Measurements from ENCODE around the gene PRR20G. TPM values are rescaled to one million over a fixed set of nuclear protein-coding genes. Genes with fewer than 3 reads are reported as not detected.

The PRR20G gene
- total and polyA plus RNA-seq, 2 of the 4 experiments (the other 2 are of a cell fraction): not detected

GRCh38 chr3:127326341-127326740 lies 38.5 kb upstream of the PRR20G start:
- H3K23ac ChIP-seq (ENCODE audit: low read depth, low read length): no peak overlapping the region
- no peak overlapping the region for H3K27ac ChIP-seq (ENCODE audit: insufficient read depth, low read length)
- no peak overlapping the region for H3K18ac ChIP-seq (ENCODE audit: low read depth, low read length)
- H3K14ac ChIP-seq (replicated peaks; ENCODE audit: low read depth, low read length): no peak overlapping the region
- H4K20me1 ChIP-seq (ENCODE audit: insufficient read depth, low read length): no peaks in the 10 kb centered on the region
- BruUV-seq (replicated peaks): no TSS peak
- no peaks in the 10 kb centered on the region for H3K4me1 ChIP-seq (ENCODE audit: control insufficient read depth, insufficient read depth, low read length)
- no peak overlapping the region for H3K9ac ChIP-seq (ENCODE audit: low read depth, low read length)
- DNase-seq (no peak), ATAC-seq (ENCODE audit: low read depth) (no peak)
- H4K8ac ChIP-seq (ENCODE audit: low read depth in 2 of 2, low read length in 2 of 2): no peak overlapping the region
- no peak overlapping the region for H2BK5ac ChIP-seq (ENCODE audit: low read depth, low read length, poor library complexity, severe bottlenecking)
- no peaks in the 10 kb centered on the region for H3K79me1 ChIP-seq (ENCODE audit: low read depth in 1 of 2, low read length in 2 of 2)
- H3K4me3 ChIP-seq (ENCODE audit: insufficient read depth, low read depth, low read length): no peak overlapping the region
- intact Hi-C loops (cut with micrococcal nuclease) (no loop called here), in situ Hi-C loops (cut with MboI; ENCODE audit: low sequenced_read_pairs) (no loop called here), dilution Hi-C loops (cut with HindIII; ENCODE audit: low sequenced_read_pairs, unreplicated experiment) (no loop called here)
- no peaks in the 10 kb centered on the region for H3K9me1 ChIP-seq (ENCODE audit: insufficient read depth, low read length)
- TF ChIP-seq POLR2A (IDR thresholded peaks at IDR 0.05; ENCODE audit: low read depth, low read length): no peak
- no peak for TF ChIP-seq RCOR1 (IDR thresholded peaks at IDR 0.05; ENCODE audit: insufficient replicate concordance, low read length)
- no peak for TF ChIP-seq RFX5 (IDR thresholded peaks at IDR 0.05; ENCODE audit: low read depth, low read length)
- TF ChIP-seq MAFK (IDR thresholded peaks at IDR 0.05; ENCODE audit: low read depth, low read length): no peak
- no peak for TF ChIP-seq USF2 (IDR thresholded peaks at IDR 0.05; ENCODE audit: low read depth, low read length)
- TF ChIP-seq SMC3 (IDR thresholded peaks at IDR 0.05; ENCODE audit: low read depth, low read length): no peak
- TF ChIP-seq CTCF (conservative IDR thresholded peaks at IDR 0.05; ENCODE audit: low read depth, low read length): no peak
- TF ChIP-seq ELK1 (IDR thresholded peaks at IDR 0.05; ENCODE audit: borderline replicate concordance, low read depth, low read length): no peak
- TF ChIP-seq BHLHE40 (IDR thresholded peaks at IDR 0.05; ENCODE audit: low read depth, low read length): no peak
- TF ChIP-seq MAZ (IDR thresholded peaks at IDR 0.05; ENCODE audit: borderline replicate concordance, low read depth, low read length): no peak
- no peak for TF ChIP-seq FOS (IDR thresholded peaks at IDR 0.05; ENCODE audit: low read depth, low read length)
- TF ChIP-seq MXI1 (IDR thresholded peaks at IDR 0.05; ENCODE audit: borderline replicate concordance, low read depth, low read length): no peak
- TF ChIP-seq RAD21 (IDR thresholded peaks at IDR 0.05; ENCODE audit: low read length): no peak
- TF ChIP-seq NFE2L2 (IDR thresholded peaks at IDR 0.05; ENCODE audit: low read depth, low read length): no peak
- TF ChIP-seq CEBPB (IDR thresholded peaks at IDR 0.05; ENCODE audit: low read depth, low read length): no peak
- no peak for TF ChIP-seq CHD1 (IDR thresholded peaks at IDR 0.05; ENCODE audit: low read depth, low read length)
- ChIA-PET CTCF (no interaction called here), POLR2A (ENCODE audit: unreplicated experiment) (no interaction called here)
- no peak overlapping the region for H2AFZ ChIP-seq (replicated peaks; ENCODE audit: low read length, poor library complexity)
- no peaks in the 10 kb centered on the region for H3K36me3 ChIP-seq (ENCODE audit: control insufficient read depth, insufficient read depth, low read length)
- no peak overlapping the region for H4K91ac ChIP-seq (ENCODE audit: insufficient read depth, low read depth, low read length)
- H3K4ac ChIP-seq (ENCODE audit: low read depth, low read length): no peak overlapping the region
- no peak overlapping the region for H2BK20ac ChIP-seq (ENCODE audit: low read depth, low read length)
- no peak overlapping the region for H2AK5ac ChIP-seq (ENCODE audit: low read depth, low read length)
- no peaks in the 10 kb centered on the region for H3K9me3 ChIP-seq (ENCODE audit: control insufficient read depth, insufficient read depth, low read length)
- no peak overlapping the region for H2BK15ac ChIP-seq (ENCODE audit: low read depth, low read length)
- no peak overlapping the region for H2AK9ac ChIP-seq (replicated peaks; ENCODE audit: low read depth, low read length, poor library complexity)
- no peak overlapping the region for H4K5ac ChIP-seq (ENCODE audit: low read depth, low read length)
- H3K56ac ChIP-seq (ENCODE audit: extremely low read depth, insufficient read depth, low read length): no peak overlapping the region
- H2BK120ac ChIP-seq (ENCODE audit: low read depth, low read length): no peak overlapping the region
- no peaks in the 10 kb centered on the region for H3K27me3 ChIP-seq (ENCODE audit: control insufficient read depth, insufficient read depth, low read length)
- no peak overlapping the region for H3K4me2 ChIP-seq (ENCODE audit: low read depth, low read length)

All from IMR-90 (cell line).